Pulmonary artery endothelial cell (primary cell): Measurements from ENCODE around the gene AFG3L2. TPM values are rescaled to one million over a fixed set of nuclear protein-coding genes. Genes with fewer than 3 reads are reported as not detected.

ENCODE experiments used
- DNase-seq: peaks from one replicate; pipeline ENCODE4 v3.0.0-alpha.2; 2011; ENCODE audit warnings: low read depth, low spot score
- total RNA-seq: library from RNA; depleted of rRNA; stranded (reverse); fragments of >200 nt; gene quantifications from 2 replicates; pipeline ENCODE4 v1.2.3, GENCODE V29; 2014

The AFG3L2 gene
- total RNA-seq, 1 donor from 2014 or later: 50.6 TPM

- no peak for DNase-seq
Observed at GRCh38 chr18:12325726-12326245, 51.2 kb downstream of the AFG3L2 start.

GRCh38 chr18:12324991-12325725 is 51.9 kb downstream of the AFG3L2 start:
- no peak for DNase-seq

DNA sequence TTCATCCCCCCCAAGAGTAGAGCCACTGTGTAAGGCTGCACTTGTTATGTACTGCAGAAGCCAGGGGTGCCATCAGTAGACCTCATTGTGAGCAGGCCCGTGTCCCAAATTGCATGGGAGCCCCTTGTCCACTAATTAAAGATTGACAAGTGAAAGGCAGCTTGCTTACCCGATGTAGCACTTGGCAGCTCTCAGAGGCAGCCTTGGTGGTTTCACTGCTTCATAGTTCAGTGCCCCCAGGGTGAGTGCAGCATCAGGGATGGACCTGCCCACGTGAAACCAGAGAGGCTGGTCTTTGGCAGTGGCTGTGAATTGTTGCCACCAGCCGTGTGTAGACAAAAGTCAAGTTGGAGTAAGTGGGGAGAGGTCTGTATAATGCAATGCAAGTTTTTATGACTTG is 55.7 kb downstream of the AFG3L2 start:
- no peak for DNase-seq

DNA sequence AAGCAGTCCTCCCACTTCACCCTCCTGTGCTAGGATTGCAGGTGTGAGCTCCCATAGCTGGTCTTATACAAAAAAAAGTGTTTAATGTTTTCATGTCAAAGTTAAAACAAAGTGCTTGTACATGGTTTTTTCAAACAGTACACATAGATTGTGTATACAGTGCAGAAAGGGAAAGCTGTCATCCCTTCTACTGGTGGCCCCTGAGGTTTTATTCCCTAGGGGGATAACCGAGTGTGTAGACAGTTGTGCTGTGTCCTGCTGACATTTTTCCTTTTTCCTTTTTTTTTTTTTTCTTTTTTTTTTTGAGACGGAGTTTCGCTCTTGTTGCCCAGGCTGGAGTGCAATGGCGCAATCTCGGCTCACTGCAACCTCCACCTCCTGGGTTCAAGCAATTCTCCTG is 58.2 kb downstream of the AFG3L2 start:
- DNase-seq: no peak

GRCh38 chr18:12318334-12318697 is 58.7 kb downstream of the AFG3L2 start:
- DNase-seq: no peak

DNA sequence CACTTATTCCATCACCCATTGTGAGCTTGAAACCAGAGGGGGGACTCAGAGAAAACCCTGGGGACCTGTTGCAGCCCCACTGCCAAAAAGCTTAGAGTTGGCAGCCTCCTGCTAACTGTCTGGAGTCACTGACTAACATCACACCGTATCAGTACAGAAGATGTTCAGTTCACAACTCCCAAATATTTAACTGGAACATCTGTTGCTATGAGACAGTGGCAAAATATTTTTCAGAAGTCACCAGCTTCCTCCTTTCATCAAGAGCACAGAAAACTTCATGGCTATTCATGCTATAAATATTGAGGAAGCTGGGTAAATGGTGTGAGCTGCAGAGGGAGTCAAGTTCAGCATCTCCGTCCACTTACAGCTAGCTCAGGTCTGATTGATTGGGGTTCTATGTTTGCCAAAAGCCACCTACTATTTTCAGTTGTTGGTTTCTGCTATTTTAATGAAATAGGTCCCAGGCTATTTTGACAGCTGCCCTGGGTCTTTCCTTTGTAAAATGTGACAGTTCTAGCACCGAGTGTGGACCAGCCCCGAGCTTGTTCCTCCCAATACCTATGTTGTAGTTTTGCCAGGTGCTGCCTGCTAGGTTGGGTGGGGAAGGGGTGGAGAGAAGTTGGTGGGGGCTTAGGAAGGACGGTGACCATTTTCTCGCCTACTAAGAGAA is 59.2 kb downstream of the AFG3L2 start:
- no peak for DNase-seq

DNA sequence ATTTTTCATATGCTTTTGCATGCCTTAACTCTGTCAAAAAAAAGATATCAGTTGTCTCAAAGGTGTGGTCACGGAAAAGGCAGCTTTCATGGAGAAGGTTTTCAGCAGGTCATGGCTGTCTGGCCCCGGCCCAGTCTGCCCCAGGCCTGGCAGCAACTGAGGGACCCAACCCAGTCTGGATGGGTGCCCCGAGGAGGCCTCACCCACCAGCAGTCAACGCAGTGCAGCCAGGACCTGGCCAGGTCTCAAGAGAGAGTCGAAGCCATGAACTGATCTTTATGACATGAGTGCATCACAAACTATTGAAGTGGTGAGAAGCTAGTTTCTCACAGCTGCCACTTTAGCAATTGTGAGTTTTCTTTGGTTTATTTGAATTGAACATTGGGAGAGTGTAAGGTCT is 61.1 kb downstream of the AFG3L2 start:
- DNase-seq: no peak

GRCh38 chr18:12315490-12315889 is 61.5 kb downstream of the AFG3L2 start:
- DNase-seq: no peak

DNA sequence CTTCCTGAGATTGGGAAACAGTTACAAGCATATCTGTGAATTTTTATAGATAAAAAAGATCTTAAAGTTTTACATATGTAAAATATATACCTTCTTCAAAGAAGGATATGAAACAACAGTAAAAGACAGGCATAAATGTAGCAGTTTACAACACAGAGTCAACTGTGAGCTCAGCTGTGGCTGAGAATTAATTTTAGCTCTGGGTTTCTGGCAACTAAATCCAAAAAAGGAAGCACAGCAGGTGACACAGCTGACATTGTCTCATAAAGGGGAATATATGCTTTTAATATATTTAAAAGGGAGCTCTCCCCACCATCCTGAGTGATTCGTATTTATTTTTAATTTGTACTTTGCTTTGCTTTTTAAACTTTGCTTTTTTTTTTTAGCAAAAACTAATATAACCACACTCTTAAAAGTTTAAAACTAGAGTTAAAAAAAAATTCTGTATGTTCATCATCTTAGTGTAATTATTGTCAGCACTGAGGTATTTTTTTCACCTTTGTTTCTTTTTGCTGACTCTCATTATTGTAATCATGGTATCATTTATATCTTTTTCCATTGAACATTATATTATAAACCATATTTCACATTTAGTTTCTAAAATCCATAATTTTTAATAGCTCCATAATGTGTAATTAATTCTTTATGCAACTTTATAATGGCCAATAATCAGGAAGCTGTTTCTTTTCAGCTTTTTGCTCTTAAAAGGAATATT is 62.3 kb downstream of the AFG3L2 start:
- DNase-seq: no peak

GRCh38 chr18:12313530-12314245 is 63.3 kb downstream of the AFG3L2 start:
- no peak for DNase-seq

DNA sequence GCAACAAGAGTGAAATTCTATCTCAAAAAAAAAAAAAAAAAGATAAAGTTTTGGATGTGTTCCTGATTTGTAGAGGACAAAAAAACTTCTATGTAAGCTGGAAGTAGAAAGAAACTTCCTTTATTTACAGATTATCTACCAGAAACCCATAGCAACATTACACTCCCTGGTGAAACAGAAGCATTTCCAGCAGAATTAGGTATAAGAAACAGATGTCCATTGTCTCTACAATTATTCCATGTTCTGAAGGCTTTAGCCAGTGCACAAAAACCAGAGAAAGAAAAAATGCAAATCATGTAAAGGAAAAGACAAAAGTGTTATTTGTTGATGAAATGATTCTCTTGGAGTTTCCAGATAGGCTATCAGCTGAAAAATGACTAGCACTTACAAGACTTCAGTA is 64.1 kb downstream of the AFG3L2 start:
- no peak for DNase-seq

DNA sequence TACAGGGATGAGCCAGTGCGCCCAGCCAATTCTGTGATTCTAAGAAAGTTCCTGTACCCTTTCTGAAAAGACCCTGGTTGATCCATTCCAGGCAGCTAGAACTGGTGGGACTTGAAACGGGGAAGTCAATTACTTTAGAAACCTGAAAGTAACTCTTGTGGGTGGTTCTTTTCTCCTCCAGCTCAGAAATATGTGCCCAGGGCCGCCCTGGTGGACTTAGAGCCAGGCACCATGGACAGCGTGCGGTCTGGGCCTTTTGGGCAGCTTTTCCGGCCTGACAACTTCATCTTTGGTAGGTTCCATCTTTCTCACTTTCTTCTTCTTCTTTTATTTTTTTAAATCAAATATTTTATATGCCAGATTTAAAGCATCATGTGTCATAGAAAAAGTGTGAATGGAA is 66.3 kb downstream of the AFG3L2 start:
- DNase-seq: no peak

DNA sequence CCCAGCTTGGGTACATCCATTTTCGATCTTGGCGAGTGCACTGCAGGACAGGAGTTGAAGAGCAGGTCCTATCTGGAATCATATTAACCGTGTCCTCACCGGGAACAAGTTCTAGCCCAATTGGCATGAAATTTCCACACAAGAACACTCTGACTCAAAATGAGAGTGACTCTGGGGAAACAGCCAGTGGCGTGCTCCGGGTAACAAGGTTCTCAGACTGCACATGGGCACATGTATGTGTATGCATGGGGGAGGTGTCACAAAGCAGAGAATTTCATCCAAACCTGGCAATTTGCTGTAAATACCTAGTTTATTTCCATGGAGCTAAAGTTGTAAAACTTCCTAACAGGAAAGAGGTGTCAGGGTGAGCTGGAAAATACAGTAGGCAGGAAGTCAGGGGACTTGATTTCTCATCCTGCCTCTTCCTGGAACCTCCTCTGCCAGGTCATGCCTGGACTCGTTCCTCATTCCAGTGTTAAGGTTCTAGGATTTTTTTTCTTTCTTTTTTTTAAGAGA is 67.3 kb downstream of the AFG3L2 start:
- DNase-seq: peak; percentile 53

DNA sequence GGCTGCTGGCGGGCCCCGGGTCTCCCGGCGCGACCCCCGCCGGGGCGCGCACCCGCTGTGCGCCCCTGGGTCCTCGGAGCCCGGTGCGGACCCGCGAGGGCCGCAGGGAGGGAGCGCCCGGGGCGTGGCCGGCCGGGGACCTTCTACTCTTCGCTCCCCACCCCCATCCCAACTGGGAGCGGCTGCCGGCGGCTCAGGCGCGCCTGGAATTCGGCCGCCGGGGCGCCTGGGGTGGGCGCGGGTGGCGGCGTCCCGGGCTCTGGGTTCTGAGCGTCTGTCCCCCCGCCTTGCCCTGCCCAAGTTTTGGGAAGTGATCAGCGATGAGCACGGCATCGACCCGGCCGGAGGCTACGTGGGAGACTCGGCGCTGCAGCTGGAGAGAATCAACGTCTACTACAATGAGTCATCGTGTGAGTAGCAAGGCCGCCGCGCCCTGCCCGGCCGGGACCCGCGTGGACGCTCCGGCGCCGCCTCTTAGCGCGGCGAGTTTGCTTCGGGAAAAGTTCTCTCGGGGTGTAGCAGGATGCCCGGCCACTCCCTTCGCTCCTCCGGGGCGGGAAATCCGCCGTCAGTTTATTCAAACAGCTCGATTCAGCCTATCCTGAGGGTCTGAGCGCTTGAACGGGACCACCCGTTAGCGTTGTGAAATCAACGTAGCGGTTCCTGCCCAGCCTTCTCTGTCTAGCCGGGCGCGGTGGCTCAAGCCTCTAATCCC is 68.5 kb downstream of the AFG3L2 start:
- DNase-seq: peak; percentile 50

GRCh38 chr18:12307701-12308385 is 69.2 kb downstream of the AFG3L2 start, which contains the start of gene TUBB6:
TUBB6 (plus strand) TSS chr18:12308241; CDS start chr18:12308293, 52 bp downstream.
- DNase-seq: peak; percentile 50

DNA sequence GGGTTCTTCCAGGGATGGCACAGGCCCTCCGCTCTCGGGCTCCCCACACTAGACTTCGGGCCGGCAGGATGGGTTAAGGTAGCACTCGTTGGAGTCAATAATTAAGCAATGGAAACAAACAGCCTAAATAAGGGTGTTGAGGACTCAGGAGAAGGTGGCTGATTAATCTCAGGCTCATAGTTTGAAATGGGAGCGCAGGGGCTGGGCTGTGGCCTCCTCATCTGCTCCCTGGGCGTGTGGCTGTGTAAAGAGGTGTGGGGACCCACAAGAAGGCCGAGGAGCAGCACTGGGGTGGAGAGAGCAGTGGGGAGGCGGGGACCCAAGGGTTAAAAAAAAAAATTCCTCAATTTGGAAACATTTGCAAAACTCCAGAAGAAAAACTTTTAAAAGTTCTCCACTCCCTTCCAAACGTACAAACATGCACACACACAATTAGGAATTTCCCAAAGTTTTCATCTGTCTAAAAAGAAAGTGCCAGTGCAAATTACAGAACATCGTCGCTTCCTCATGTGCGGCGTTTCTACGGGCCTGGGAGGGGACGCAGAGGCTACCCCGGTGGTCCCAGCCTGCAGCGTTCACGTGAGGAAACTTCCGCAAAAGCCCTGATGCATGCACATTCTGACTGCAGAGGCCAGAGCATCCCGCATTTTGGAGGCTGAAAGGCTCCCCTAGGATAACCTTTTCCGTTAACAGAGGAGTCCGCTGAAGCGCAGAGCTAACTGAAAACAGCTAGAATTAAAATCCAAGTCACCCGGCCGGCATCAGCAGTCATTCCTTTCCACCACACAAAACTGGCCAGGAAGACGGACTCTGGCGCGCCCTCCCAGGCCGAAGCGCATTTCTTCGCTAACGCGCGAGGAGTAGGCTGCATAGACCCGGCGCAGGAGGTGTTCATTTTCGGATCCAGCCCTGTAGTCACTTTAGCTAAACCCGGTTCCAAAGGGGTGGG is 70.0 kb downstream of the AFG3L2 start:
- DNase-seq: peak; percentile 26

GRCh38 chr18:12305930-12306629 is 70.9 kb downstream of the AFG3L2 start:
- no peak for DNase-seq

GRCh38 chr18:12305211-12305610 is 71.8 kb downstream of the AFG3L2 start:
- DNase-seq: no peak
